C1 segment of cervical spinal cord (tissue), 14 donors: ENCODE results near the gene TNFRSF9.
"Not testable (repeated sequence)": the region's sequence is repeated elsewhere in the genome, so short reads cannot be mapped to it uniquely, and the experiment has no call there.

ENCODE experiments used
- DNase-seq, 14 donors: peaks; one replicate each; lab custom pipeline; 2025; lab: John Stamatoyannopoulos, UW

TNFRSF9 gene

DNA sequence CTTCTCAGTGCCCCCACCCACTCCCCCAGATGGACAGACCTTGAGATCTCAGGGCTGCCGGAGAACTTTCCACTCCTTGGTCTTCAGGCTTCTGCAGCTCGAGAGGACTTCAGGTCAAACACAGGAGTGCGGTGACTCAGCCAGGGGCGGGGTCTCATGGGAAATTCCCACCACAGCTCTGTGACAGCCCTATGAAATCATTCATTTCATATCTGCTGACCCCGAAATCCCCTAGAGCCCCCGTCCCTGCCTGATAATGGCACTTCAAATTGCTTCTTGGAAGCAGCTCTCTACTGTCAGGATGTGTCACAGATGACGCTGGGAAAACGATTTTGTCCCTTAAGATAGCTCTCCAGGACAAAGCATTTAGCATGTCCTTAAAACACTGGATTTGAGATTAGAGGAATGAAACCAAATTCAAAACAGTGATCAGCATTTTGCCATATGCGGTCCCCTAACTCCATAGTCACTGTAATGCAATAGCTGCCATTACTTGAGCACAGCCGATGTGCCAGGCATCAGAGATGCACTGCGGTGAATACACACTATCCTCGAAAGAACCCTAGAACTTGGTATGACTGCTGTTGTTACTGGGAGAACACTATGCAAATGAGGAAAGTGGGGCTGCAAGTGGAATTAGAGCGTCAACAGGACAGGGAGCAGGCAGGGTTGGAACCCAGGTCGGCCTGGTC lies at the start of gene TNFRSF9:
TSS of gene TNFRSF9 (minus strand) at position 95 of the 692 bp plus-strand sequence. CDS start 845 bp downstream, outside the sequence.
- no peak for DNase-seq

DNA sequence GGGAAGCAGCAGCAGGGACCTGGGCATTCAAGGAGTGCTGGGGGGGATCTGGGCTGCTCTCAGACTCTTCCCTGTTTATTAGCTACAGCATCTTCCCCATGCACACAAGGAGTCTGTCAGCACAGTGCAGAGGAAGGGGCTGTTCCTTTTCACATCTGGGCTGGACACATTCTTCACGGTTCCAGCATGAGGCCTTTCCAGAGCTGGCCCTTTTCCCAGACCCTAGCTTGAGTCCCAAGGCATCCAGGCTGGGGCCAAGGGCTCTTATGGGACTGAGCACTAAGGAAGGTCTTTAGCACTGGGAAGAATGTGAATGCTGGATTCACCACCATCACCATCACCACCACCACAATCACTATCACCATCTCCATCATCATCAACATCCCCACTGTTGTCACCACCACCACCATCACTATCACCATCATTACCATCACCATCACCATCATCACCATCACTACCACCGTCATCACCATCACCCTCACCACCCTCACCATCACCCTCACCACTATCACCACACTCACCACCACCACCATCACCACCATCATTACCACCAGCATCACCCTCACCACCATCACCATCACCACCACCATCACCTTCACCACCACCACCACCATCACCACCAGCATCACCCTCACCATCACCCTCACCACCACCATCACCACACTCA lies 49.3 kb upstream of the TNFRSF9 start:
- no peak for DNase-seq

DNA sequence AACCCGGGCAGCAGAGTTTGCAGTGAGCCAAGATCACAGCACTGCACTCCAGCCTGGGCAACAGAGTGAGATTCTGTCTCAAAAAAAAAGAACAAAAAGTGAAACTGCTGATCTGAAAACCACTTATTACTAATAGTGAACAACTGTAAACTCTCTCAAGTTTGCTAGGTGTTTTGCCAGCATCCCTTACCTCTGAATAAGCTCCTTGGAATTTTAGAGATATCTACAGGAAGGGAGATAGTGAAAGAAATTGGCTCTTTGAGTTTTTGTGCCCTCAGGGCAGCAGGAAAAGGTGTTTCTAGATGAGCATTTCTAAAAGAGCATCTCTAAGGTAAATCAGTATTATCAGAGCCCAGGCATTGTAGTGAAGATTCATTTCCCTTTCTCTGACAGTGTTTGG lies 47.9 kb upstream of the TNFRSF9 start:
- no peak for DNase-seq

GRCh38 chr1:7987528-7987927 lies 46.9 kb upstream of the TNFRSF9 start:
- no peak for DNase-seq

- DNase-seq, result no peak
Measured at GRCh38 chr1:7985851-7986612, 45.4 kb upstream of the TNFRSF9 start.

DNA sequence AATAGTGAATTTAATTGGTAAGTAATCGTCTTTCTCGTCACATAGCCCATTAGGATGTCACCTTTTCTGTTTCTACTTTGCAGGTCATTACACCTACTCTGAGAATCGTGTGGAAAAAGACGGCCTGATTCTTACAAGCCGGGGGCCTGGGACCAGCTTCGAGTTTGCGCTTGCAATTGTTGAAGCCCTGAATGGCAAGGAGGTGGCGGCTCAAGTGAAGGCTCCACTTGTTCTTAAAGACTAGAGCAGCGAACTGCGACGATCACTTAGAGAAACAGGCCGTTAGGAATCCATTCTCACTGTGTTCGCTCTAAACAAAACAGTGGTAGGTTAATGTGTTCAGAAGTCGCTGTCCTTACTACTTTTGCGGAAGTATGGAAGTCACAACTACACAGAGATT lies 44.2 kb upstream of the TNFRSF9 start:
- DNase-seq, result no peak

DNA sequence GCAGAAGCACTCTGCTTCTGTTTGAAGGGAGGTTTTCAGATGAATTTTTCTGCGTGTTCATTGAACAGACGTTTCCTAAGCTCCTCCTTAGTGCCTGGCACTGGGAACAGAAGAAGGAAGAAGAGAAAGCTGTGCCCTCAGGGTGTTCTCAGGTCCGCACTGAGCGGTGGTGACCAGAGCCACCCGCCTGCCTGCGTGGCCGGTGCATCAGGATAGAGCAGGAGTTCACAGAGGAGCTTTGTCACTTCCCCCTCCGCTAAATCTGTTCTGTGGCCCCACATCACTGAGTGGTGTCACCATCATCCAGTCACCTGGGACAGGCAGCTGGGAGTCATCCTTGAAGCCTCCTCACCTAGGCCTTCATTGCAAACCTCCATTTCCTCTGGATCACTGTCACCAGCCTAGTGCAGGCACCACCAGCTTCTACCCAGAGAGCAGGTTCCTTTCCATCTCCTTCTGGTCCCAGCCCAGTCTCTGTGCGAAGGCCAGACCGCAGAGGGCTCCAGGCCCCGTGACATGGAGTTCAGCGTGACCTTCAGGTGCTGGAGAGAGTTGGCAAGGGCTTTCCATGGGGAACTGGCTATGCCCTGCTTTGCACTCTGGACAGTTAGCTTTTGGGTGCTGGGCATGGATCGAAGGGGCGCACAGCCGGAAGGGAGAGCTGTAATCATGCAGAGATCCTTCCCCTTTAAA lies 42.6 kb upstream of the TNFRSF9 start:
- no peak for DNase-seq

DNA sequence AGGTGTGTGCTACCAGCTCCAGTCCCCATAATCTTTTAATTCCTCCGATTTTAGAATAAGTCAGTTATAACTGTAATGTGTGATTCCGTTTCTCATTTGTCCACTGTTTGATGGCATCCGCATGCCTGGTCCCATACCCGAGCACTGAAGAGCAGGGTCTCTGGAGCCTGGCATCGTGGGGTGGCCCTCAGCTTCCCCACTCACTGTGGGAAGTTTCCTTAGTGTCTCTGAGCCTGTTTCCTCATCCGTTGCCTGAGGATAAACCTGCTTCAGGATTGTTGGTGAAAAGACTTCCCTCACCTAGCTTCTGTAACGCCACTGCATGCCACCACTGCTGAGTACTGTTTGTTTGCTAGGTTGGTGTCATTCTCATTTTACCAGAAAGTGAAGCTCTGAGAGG lies 40.3 kb upstream of the TNFRSF9 start:
- DNase-seq, result no peak

GRCh38 chr1:7975212-7975865 lies 34.7 kb upstream of the TNFRSF9 start:
- peak in 12 of 14 donors; percentile 15 to 85 (median 31) for DNase-seq

DNA sequence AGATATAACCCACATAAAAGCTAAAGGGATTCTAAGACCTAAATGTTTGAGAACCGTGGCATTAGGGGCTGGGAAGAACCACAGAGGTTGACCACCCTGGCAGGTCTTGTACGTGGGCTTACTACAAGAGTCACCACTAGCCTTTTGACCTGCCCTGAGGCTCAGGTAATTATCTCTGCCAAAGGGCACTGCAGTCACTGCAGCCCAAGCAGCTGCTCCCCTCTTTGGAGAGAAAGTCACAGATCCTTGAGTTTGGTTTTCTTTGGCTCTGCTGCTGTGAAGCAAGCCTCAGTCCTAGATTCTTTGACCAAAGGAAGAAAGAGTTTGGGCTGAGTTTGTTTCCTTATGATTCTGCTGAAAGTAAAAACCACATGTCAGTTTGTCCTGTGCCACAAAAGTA lies 32.4 kb upstream of the TNFRSF9 start:
- no peak for DNase-seq

- DNase-seq, result no peak
Measured at GRCh38 chr1:7972285-7972684, 31.6 kb upstream of the TNFRSF9 start.

DNA sequence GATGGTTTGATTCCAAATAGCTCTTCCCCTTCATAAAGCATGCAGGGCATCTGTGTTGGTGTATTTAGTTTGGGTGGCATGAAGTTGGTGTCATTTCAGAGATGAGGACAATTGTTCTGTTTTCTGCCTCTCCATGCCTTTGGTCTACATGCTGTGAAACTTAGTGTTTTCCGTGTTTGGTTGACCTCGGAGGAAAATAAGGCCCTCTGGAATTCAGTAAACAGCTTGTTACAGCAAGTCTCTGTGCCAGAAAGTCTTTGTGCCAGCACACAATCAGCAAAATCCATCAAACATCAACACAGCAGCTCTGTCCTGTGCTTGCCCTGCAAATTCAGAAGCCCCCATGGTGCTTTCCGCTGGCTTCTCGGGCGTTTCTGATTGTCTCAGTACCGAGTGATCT lies 30.4 kb upstream of the TNFRSF9 start:
- no peak for DNase-seq

GRCh38 chr1:7970246-7970645 lies 29.6 kb upstream of the TNFRSF9 start:
- no peak for DNase-seq

- DNase-seq, result no peak
Measured at GRCh38 chr1:7967651-7968050, 27.0 kb upstream of the TNFRSF9 start.

GRCh38 chr1:7967196-7967595 lies 26.6 kb upstream of the TNFRSF9 start:
- peak in 1 of 14 donors; percentile 76 for DNase-seq

- peak in 1 of 14 donors; percentile 25 for DNase-seq
Measured at GRCh38 chr1:7964476-7964875, 23.8 kb upstream of the TNFRSF9 start.

DNA sequence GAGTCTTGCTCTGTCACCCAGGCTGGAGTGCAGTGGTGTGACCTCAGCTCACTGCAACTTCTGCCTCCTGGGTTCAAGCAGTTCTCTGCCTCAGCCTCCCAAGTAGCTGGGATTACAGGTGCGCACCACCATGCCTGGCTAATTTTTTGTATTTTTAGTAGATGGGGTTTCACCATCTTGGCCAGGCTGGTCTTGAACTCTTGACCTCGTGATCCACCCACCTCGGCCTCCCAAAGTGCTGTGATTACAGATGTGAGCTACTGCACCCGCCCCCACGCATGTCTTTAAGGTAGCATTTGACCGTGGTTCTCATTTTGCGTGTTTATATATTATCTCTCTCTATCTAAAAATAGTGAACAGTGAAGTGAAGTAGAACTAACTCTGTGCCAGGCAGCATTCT lies 23.2 kb upstream of the TNFRSF9 start:
- DNase-seq, result not testable (repeated sequence)

- not testable (repeated sequence) for DNase-seq
Measured at GRCh38 chr1:7963378-7963730, 22.7 kb upstream of the TNFRSF9 start.

- no peak for DNase-seq
Measured at GRCh38 chr1:7962636-7963377, 22.2 kb upstream of the TNFRSF9 start.

- DNase-seq, result no peak
Measured at GRCh38 chr1:7962014-7962335, 21.3 kb upstream of the TNFRSF9 start.
